ENCODE data around the gene TCN1.

DNA sequence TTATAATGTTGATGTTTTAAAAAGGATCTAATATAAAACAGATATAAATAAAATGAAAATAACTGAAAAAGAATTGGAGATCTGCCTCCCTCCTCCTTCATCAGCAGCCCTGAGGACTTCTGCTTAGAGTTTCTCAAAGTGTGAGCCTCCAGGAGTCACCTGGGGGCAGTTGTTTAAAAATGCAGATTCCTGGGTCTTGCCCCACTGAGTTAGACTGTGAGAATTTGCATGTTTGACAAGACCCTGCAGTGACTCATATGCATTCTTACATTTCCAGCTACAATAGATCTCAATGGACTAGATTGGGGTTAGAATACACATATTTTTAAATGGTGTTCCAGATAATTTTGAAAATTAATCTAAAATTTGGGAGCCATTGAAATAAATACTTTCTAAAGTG is 11.5 kb upstream of the TCN1 start:
- TF ChIP-seq CTCF (IDR thresholded peaks at IDR 0.05) (no peak), POLR2A (IDR thresholded peaks at IDR 0.05) (no peak)
